Transverse colon (tissue), 4 donors: Measurements from ENCODE around the gene PTPMT1. TPM values are rescaled to one million over a fixed set of nuclear protein-coding genes. Genes with fewer than 3 reads are reported as not detected.
A peak's percentile ranks its signal among the peaks of the same experiment; 100 is the strongest.
"Not testable (repeated sequence)": the region's sequence is repeated elsewhere in the genome, so short reads cannot be mapped to it uniquely, and the experiment has no call there.

ENCODE experiments used
- DNase-seq: peaks from one replicate; pipeline ENCODE4 v3.0.0-alpha.2; 2019
- H3K27ac ChIP-seq, 4 donors: fragments of 200-600 bp; sonication (generic); 2 replicates each; pipeline ENCODE4 v1.5.1; 2016 to 2018; ENCODE audit warnings: inconsistent platforms in 4 of 4
- H3K27me3 ChIP-seq: fragments of 200-600 bp; sonication (generic); 2 replicates; pipeline ENCODE4 v1.5.1; 2017; ENCODE audit warnings: inconsistent platforms
- H3K36me3 ChIP-seq, 4 donors: fragments of 200-600 bp; sonication (generic); 2 replicates each; pipeline ENCODE4 v1.5.1; 2017 to 2019; ENCODE audit warnings: inconsistent platforms in 4 of 4
- H3K4me1 ChIP-seq, 4 donors: fragments of 200-600 bp; sonication (generic); 2 replicates each; pipeline ENCODE4 v1.5.1; 2017 to 2020; ENCODE audit warnings: inconsistent platforms in 4 of 4
- H3K4me3 ChIP-seq, 4 donors: fragments of 200-600 bp; sonication (generic); 1 replicate in 1 of 4; 2 replicates in 3 of 4; pipeline versions ENCODE4 v1.5.1 to v1.6.1; 2017 to 2019; ENCODE audit warnings: inconsistent platforms in 4 of 4
- H3K9me3 ChIP-seq, 2 donors: fragments of 200-600 bp; sonication (generic); 2 replicates each; pipeline ENCODE4 v1.5.1; 2017 to 2019; ENCODE audit warnings: inconsistent platforms in 2 of 2
- CTCF ChIP-seq, 5 experiments: fragments of 200-600 bp in 3 of 5; fragments of 450-650 bp in 2 of 5; sonication (generic) in 3 of 5; IDR thresholded peaks; 1 replicate in 2 of 5; 2 replicates in 3 of 5; pipeline ENCODE4 v1.5.1; 2016 to 2017; ENCODE audit warnings: antibody characterized with exemption in 5 of 5, inconsistent platforms in 3 of 5, mild to moderate bottlenecking in 2 of 5, moderate library complexity in 1 of 5
- EP300 ChIP-seq: sonication (generic); formaldehyde crosslinking; IDR thresholded peaks from one replicate; pipeline ENCODE4 v1.6.1; 2017; ENCODE audit warnings: antibody characterized with exemption, low read depth
- POLR2A ChIP-seq: fragments of 450-650 bp; IDR thresholded peaks from one replicate; pipeline ENCODE4 v1.6.1; 2016; ENCODE audit warnings: antibody characterized with exemption, mild to moderate bottlenecking, moderate library complexity
- POLR2AphosphoS5 ChIP-seq, 3 donors: sonication (generic); formaldehyde crosslinking; IDR thresholded peaks; one replicate each; pipeline ENCODE4 v1.6.1; 2016; ENCODE audit warnings: antibody characterized with exemption in 3 of 3
- WGBS, 2 donors: methylation state at CpG; one replicate each; pipeline ENCODE4 v1.1.5; 2018; ENCODE audit warnings: low coverage in 1 of 2; 5-methylcytosine and 5-hydroxymethylcytosine counted together
- in situ Hi-C, 4 donors: fragments of 200-750 bp; cut with MboI; loops; one replicate each; pipeline versions ENCODE4 v1.15.0 to v1.15.1; 2017; ENCODE audit warnings: low sequenced_read_pairs in 3 of 4, low pct_ligation_motif_present in 1 of 4, low pct_unique_long_range_greater_than_20kb in 1 of 4
- intact Hi-C: fragments of 100-400 bp; cut with DNase I; formaldehyde crosslinking; loops from one replicate; pipeline ENCODE4 v1.15.1; 2023; ENCODE audit warnings: low total_unique reads
- total RNA-seq, 4 donors: library from RNA; depleted of rRNA; stranded (reverse); fragments of >200 nt; gene quantifications; one replicate each; pipeline ENCODE4 v1.1.0, GENCODE V29; 2016

Gene PTPMT1
- total RNA-seq, 4 donors from 2014 or later, result 19.1 to 79.1 (median 74.1) TPM

DNA sequence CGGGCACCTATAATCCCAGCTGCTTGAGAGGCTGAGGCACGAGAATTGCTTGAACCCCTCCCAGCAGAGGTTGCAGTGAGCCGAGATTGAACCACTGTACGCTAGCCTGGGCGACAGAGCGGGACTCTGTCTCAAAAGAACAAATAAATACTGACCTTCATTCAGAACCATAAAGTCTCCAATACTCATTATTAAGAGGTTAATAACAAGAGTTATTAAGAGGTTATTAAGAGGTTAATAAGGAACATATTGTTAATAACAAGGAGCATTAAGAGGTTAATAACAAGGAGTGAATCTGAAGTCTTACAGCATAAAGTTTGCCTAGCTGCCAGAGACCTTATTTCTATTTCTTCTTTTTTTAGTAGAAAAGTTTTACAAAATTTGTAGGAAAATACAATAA lies 20.1 kb upstream of the PTPMT1 start:
- Histone ChIP-seq H3K9me3 (no peaks in the 10 kb centered on the region), H3K27ac (no peak overlapping the region), H3K36me3 (no peaks in the 10 kb centered on the region), H3K4me3 (no peak overlapping the region), H3K4me1 (peaks cover 7 to 63% (median 12%) of the 10 kb centered on the region in 4 donors), H3K27me3 (no peaks in the 10 kb centered on the region)
- 95 to 100% methylated on average over 2 to 6 of the region's 6 CpGs for WGBS, 2 donors
- DNase-seq, result no peak
- in situ Hi-C loops (no loop called here), intact Hi-C loops (no loop called here)
- TF ChIP-seq POLR2A (no peak), EP300 (no peak), CTCF (IDR thresholded peaks at IDR 0.05) (no peak), POLR2AphosphoS5 (IDR thresholded peaks at IDR 0.05) (no peak)

DNA sequence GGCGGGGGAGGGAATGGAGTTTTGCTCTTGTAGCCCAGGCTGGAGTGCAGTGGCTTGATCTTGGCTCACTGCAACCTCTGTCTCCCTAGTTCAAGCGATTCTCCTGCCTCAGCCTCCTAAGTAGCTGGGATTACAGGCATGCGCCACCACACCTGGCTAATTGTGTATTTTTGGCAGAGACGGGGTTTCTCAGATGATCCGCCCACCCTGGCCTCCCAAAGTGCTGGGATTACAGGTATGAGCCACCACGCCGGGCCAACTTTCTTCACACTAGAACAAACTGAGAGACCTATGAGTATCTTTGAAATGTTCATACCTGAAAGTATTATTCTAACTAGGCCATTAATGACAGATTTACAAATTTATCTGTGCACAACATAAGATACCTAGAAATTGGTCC lies 19.1 kb upstream of the PTPMT1 start:
- H3K36me3 ChIP-seq, in situ Hi-C loops, H3K27me3 ChIP-seq, H3K27ac ChIP-seq, H3K9me3 ChIP-seq, DNase-seq, intact Hi-C loops, H3K4me3 ChIP-seq: not testable (repeated sequence)
- H3K4me1 ChIP-seq, result peaks cover 9 to 63% (median 14%) of the 10 kb centered on the region in 4 donors
- WGBS, 2 donors, result 76 to 89% methylated on average over 5 to 7 of the region's 7 CpGs

DNA sequence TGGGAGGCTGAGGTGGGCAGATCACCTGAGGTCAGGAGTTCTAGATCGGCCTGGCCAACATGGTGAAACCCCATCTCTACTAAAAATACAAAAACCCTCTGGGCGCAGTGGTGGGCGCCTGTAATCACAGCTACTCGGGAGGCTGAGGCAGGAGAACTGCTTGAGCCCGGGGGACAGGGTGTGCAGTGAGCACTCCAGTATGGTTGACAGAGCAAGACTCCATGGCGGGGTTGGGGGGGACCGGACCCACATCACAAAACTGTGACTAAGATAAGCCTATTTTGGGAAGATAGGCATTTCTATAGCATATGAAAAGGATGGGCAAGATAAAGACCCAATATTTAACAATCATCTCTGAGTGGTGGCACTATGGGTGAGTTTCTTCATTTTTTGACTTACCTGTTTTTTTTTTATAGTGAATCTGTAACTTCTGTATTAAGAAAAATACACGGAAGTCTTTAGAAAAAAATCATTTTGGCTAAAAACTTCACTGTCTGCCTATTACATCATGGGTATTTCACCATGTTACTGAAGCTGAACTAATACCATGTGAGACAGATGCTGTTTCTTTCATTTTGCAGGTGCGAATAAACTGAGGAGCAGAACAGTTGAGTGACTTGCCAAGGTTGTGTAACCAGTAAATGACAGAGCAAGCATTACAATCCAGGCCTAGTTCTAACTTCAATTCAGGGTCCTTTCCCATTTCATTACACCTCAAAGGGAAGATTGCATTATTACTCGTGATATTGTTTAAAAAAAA lies 14.9 kb upstream of the PTPMT1 start:
- intact Hi-C loops, result no loop called here
- H3K4me1 ChIP-seq, result peaks cover 19 to 52% (median 22%) of the 10 kb centered on the region in 4 donors
- no peak for TF ChIP-seq CTCF (IDR thresholded peaks at IDR 0.05)
- no peak for TF ChIP-seq POLR2A
- TF ChIP-seq EP300, result no peak
- no peak for TF ChIP-seq POLR2AphosphoS5 (IDR thresholded peaks at IDR 0.05)
- H3K27me3 ChIP-seq, result no peaks in the 10 kb centered on the region
- peak overlapping the region in 3 of 4 donors; percentile 94 to 97 (median 95) for H3K27ac ChIP-seq
- no peak for DNase-seq
- in situ Hi-C loops, result loop anchor here in 1 of 4 donors (25.0 kb wide), 1 partner anchor 88 kb away; no protein-coding TSS in a partner anchor
- no peaks in the 10 kb centered on the region for H3K36me3 ChIP-seq
- no peak overlapping the region for H3K4me3 ChIP-seq
- H3K9me3 ChIP-seq, result no peaks in the 10 kb centered on the region
- WGBS, 2 donors, result 80 to 82% methylated on average over 7 to 10 of the region's 10 CpGs

DNA sequence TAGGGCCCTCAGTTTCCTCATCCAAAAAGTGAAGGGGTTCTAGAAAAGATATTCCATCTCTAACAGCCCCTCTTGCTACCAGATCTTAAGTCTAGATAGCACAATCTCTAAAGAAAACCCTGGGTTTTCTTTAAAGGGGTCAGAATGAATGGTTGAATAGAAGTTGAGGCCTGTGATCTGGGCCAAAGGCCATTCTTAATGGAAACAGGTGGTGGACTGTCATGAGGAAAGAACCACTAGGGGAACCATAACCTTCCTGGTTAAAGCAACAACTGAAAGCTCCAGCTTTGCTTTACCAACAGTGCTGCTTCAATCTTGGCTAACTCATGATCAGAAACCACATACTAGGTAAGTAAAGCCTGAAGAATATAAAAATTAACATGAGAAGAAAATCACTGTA lies 14.3 kb upstream of the PTPMT1 start:
- Histone ChIP-seq H3K27me3 (no peaks in the 10 kb centered on the region), H3K27ac (peak overlapping the region; percentile 94 to 97 (median 96)), H3K9me3 (no peaks in the 10 kb centered on the region), H3K36me3 (no peaks in the 10 kb centered on the region), H3K4me1 (peaks cover 19 to 52% (median 22%) of the 10 kb centered on the region in 4 donors), H3K4me3 (peak overlapping the region in 2 of 4 donors; percentile 92 to 95)
- no peak for TF ChIP-seq POLR2A
- TF ChIP-seq CTCF (IDR thresholded peaks at IDR 0.05), result peak; percentile 20 to 49 (median 25)
- intact Hi-C loops (no loop called here), in situ Hi-C loops (loop anchor here in 1 of 4 donors (25.0 kb wide), 1 partner anchor 89 kb away; no protein-coding TSS in a partner anchor)
- DNase-seq, result no peak
